ENCODE results near the gene ABTB2. TPM values are rescaled to one million over a fixed set of nuclear protein-coding genes. Genes with fewer than 3 reads are reported as not detected.

The ABTB2 gene
- total RNA-seq, 2 donors from 2014 or later = 8.6 to 8.7 TPM

DNA sequence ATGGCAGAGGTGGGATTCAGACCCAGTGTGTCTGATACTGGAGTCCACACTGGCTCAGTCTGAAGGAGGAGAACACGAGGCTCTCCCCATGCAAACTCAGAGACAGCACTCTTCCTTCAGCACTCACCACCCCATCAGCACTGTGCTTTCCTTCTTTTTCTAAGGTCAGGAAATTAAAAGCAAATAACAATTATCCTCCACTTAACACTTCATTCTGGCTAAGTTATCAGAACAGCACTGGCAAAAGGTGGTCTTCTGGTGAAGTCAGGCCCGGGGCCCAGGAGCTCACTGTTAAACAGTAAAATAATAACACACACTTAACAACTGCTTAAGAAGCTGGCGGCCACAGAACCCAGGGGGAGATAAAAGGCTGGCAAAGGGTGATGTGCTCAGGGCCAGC is 145.2 kb downstream of the ABTB2 start:
- intact Hi-C loops (cut with DNase I) = no loop called here
- no peak for DNase-seq (ENCODE audit: low spot score)

DNA sequence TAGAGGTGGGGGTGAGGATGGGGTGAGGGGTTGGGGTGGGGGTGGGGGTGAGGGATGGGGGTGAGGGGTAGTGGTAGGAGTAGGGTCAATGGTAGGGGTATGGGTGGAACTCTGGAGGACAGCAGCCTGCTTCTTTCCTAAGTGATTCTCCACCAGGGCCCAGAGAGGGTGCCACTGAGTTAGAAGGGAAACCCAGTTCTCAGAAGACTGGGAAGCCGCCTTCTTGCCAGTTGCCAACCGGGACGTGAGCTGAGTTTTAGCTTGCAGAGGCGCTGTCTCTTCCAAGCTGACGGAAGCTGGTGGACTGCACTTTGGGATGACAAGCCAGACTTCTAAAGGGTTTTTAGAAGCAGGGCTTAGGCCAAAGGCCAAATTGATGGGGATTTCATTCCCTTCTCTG is 148.0 kb downstream of the ABTB2 start:
- DNase-seq (ENCODE audit: low spot score) = peak; percentile 49
- intact Hi-C loops (cut with DNase I) = no loop called here

DNA sequence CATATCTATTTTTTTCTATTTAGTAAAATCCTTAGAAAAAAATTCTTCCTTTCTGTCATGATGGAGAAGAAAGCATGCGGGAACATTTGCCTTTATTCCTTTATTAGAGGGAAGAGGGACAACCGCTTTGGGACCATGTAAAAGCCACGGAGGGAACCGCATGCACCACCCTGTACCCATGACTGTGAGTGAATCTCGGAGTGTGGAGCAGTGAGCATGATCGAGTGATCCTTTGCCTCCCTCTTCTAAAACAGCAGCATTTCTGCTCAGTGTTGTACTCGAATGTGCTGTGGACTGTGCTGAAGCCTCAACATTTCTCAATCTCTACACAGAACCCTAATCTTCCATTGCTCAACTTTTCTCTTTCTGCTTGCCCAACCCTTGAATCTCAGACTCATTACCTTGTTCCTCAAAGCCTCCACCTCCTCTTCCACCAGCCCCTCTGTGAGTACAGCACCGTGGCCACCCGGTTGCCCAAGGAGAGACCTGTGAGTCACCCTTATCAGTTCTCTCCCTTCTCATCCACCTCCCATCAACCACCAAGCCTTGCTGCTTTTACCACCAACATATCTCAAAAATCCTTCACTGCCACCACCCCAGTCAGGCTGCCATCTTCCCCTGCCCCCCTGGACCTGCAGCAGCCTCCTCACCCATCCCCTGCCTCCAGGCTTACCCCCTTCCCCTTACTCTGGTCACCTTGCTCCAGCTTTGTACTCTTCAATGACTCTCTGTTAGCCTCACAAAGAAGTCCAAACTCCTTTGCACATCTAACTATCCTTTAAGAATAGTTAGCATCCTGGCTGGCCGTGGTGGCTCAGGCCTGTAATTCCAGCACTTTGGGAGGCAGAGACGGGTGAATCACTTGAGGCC is 149.3 kb downstream of the ABTB2 start:
- DNase-seq (ENCODE audit: low spot score) = peak; percentile 73
- intact Hi-C loops (cut with DNase I) = no loop called here

DNA sequence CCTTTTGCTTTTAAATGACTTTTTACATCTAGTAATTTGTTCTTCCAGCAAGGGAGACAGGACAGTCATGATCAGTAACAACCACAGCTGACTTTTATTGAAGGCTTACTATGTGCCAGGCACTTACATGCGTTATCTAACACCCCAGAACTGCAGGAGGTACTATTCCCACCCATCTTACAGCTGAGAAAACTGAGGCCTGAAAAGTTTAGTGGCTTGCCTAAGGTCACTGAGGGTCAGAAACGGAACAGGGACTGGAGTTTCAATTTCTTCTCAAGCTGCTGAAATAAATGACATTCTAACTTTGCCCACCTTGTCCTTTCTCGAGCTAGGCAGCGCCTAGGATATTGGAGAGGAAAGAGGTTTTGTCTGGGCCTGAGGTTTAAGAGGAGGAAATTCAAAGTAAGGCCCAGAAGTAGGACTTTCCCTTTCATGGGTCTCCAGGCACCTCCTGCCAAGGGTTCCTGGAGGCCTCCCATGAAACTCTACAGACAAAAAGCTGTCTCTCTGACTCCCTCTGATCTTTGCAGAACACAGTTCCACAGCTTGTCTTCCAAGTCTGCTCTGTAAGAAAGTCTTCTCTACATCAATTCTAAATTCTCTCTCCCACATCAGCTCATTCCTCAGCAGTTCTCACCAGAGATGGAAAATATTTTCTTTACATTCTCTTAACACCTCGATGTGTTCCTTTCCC is 150.2 kb downstream of the ABTB2 start:
- intact Hi-C loops (cut with DNase I) = no loop called here
- DNase-seq (ENCODE audit: low spot score) = peak; percentile 3

DNA sequence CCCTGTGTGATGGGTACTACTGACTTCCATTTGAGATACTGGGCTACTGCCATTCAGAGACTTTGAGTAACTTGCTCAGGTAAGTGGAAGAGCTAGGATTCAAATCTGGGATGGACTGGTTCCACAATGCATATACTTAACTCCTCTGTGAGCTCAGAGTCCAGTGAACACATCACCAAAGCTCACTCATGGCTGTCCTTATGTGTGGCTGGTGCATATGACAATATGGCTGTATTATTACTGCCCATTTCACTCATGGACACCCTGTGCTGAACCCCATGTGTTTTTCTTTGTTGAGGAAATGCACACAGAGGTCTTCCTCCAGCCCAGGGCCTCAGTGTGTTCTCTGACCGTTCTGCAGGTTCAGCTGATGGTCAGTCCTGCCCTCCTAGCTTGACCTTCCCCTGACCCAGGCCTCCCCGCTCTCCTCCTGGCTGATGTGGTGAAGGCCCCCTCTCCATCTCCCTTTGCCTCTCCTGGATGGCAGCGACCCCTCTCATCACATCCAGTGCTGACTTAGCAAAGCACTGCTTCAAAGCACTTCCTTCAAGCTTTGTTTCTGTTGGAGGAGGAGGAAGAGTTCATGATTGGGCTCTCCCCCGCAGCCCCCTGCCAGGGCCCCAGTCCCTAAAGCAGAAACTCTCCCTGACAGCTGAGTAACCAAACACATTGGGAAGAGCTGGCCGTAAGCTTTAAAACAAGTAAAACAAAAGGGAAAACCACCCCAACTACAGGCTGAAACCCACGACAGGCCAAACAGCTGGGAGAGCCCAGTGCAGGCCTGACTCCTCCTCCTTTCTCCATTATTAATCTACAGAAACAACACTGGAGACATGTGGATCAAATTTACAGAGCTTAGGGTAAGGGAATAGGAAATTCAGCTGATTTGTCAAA is 151.2 kb downstream of the ABTB2 start:
- intact Hi-C loops (cut with DNase I) = no loop called here
- DNase-seq (ENCODE audit: low spot score) = peak; percentile 9

DNA sequence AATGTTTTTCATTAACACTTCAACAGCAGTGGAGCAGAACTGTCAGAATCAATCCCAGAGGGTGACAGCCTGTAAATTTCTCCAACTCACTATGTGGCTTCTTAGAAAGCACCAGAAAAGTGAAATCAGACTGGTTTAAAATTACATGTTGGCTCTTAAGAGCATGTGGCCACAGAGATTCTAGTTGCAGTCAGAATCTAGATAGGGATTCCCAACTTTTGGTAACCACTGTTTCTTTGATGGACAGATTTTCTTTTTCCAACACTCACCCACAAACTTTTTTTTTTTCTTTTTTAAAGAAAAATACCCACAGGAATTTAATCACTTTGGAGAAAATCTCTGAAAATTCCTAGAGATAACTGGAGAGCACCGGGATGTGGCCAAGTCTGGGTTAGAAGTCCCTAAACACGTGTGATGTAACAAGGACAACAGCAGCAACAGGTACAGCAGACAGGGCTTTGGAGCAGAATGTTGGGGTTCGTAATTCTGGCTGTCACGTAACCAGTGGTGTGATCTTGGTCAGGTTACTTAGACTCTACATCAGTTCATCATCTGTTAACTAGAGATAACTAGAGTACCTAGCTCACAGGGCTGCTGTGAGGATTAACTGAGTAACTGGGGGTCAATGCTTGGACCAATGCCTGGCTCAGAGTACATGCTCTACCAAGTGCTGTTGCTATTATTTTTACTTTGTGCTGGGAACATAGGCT is 152.3 kb downstream of the ABTB2 start:
- peak; percentile 11 for DNase-seq (ENCODE audit: low spot score)
- intact Hi-C loops (cut with DNase I) = no loop called here

DNA sequence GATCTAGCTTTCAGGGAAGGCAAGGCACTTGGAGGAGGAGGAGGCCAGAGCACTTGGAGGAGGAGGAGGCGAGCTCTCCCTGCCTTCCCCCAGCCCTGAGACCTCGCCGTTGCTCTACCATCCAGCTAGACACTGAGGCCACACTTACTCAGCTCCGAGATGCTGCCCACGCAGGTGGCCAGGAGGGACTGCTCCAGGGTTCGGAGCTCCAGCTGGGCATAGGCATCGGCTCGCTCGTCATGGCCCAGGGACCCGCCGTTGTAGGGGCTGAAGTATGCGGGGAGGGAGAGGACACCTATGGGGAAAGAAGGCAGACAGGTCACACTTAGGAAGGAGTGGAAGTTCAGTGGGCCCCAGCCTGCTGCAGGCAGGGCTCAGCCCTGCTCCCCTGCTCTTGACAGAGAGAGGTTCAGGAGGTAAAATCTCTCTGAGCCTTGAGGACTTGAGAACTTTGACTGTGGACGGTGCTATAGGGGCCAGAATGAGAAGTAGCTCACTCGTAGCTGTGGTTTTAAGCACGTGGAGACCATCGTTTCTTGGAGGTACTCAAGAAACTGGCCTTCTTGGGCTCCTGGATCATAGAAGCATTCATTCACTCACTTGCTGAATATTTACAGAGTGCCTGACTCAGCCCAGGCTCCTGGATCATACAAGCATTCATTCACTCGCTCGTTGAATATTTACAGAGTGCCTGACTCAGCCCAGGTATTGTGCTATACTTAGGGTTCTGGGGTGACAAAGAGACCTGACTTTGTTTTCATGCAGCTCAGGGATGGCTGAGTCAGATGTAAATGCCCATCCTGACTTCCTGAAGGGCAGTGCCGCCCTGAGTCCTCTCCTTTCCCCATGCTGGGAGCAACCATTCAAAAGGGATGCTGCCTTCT is 153.2 kb downstream of the ABTB2 start:
- intact Hi-C loops (cut with DNase I) = no loop called here
- peak; percentile 48 for DNase-seq (ENCODE audit: low spot score)

DNA sequence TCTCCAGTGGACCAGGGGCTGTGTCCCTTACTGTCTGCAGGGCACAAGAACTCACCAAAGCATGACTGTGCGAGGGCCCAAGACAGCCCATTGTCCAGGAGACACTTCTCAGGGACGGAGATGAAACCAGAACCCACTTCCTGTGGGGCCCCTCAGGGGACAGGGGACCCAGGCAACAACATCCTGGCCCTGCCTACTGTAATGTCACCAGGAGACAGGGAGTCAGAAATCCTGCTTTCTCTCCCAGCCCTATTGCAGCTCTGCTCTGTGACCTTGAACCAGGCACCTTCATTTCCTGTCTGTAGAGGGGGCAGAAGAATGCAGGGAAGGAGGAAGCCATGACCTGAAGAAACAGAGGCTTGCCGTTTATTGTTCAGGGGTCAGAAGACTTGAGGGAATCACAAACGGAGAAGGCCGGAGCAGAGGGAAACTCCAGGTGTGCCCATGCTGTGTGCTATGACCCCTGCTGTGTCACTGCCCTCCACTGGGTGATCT is 154.4 kb downstream of the ABTB2 start:
- intact Hi-C loops (cut with DNase I) = no loop called here
- peak; percentile 51 for DNase-seq (ENCODE audit: low spot score)

DNA sequence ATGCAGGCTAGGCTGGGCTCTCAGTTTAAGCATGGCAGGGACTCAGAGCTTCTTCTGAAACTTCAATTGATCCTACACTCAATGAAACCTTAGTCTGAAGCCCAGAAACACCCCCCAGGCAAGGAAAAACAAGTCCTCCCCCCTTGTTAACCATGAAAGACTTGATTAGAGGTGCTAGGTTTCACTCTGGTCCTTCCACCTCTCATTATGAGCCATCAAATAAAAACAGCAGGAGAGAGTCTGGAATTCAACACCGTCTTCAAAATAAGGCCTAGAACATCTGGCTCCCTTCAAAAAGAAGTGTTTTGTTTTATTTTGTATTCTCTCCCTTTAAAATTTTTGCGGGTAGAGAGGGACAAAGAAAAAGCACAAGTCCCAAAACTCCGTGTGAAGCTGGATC is 156.7 kb downstream of the ABTB2 start:
- intact Hi-C loops (cut with DNase I) = no loop called here
- no peak for DNase-seq (ENCODE audit: low spot score)

DNA sequence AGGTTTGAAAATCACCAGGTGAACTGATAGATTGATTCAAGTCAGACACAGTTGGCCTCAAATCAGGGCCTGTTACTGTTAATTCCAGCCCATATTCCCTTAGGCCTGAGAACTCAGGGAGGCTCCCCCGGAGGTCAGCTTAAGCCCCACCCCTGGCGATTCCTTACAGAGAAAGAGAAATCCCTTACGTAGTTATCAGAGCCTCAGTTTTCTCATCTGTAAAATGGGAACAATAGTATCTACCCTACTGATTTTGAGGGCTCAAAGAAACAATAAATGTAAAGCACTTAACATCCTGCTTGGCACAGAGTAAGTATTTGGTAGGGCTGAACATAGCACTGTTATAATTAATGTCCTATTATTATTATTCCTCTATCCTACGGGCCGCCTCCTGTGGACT is 158.3 kb downstream of the ABTB2 start:
- intact Hi-C loops (cut with DNase I) = no loop called here
- no peak for DNase-seq (ENCODE audit: low spot score)

DNA sequence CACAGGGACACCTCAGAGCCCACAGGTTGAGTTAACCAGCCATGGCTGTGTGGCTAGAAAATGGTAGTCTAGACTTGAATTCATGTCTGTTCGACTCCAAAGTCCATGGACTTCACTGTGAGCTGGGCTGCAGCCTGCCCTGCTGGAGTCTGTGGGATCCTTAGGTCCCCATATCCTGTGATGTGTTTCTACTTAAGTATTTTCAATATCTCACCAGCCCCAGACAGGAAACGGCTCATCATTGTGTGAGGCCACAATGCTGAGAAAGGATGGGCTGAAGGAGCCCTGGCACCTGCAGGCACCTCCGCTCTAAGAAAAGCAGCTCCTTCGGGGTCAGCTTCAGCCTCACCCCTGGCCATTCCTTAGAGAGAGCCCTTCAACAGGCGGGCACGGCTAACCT is 159.3 kb downstream of the ABTB2 start:
- no peak for DNase-seq (ENCODE audit: low spot score)
- intact Hi-C loops (cut with DNase I) = no loop called here

DNA sequence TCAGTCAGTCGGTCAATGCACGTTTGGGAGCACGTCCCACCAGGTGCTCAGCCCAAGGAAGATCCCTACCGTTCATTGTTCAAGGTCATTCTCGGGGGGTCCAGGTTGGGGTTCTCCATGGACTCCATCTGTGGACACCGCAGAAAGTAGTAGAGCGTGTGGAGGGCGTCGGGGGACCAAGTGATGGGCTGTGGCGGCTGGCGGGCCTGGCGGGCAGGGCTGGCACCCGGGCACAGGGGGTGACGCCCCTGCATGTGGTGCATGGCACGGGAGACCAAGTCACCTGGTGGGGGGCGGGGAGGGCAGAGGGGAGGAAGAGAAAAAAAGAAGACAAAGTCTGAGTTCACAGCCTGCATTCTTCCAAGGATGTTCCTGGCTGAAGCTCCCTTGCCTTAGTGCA is 160.6 kb downstream of the ABTB2 start:
- DNase-seq (ENCODE audit: low spot score) = no peak
- intact Hi-C loops (cut with DNase I) = no loop called here

DNA sequence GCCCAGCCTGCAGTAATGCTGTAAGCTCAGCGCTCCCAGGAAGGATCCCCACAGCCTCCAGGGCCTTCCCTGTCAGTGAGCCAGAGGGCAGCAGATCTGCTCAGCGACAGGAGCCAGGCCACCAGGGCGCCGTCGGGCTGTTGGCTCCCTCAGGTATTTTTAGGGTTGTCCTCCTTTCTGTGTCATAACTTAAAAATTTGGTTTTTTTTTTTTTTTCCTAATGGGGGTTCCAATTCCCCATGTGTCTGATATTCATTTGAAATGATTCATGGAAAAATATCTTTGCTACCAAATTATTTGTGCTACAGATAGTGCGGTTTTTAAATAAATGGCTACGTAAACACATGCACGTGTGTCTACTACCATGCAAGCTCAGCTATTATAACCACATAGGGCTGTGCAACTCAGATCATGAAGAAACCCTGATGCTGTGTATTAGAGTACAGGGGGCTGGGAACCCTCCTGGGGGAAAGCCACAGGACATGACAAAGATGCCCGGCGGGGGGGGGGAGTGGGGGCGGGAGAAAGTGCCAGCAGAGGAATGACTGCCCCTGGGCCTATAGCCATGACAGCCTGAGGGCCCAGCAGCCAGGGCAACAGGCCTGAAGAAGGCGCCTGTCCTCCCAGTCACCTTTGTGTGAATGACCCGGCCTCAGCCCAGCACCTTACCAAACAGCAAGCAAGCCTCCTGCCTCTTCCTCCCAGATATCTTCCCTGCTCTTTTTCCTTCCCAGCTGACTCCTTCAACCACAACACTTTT is 163.1 kb downstream of the ABTB2 start:
- no peak for DNase-seq (ENCODE audit: low spot score)
- intact Hi-C loops (cut with DNase I) = loop anchor here (5.0 kb wide), 2 partner anchors 163 to 1958 kb away; partner anchors contain the start of gene ABTB2 (in 1 of the 2)

DNA sequence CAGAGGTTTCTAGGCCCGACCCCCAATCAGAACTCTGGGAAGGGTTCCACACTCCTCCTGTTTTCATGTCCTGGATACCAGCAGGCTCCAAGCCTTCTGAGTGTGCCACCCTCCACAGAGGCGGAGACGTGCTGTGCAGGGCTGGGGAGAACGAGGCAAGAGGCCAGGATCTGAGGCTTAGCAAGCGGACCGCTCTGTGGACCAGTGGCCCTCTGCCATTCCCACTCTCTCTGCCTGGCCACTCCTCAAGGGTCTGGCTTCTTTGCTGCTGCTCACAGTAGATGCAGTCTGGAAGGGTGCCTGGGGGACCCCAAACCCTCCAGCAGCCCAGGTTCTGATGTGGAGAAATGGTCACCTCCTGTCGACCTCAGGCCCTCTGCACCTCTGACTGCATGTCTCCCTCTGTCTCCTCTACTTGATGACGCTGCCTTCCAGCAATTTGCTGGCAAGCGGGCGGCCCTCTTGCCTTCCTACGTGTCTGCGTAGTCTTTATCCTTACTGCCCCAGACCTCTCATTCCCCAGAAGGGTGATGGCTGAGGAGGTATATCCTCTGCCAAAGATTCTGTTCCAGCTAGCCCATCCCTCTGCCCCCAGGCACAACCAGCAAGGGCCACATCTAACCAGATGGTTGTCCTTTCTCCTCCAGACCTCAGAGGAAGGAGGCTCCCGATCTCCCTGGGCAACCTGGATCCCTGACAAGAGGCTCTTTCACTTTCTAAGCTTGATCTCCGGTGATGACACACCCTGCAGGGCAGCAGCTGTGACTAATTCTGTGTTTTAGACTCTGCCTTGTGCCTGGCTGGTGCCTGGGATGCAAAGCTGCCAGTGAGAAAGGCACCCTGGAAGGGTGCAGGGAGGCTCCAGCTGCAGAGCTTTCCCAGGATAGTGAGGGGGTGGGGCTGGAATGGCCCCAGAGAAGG is 165.1 kb downstream of the ABTB2 start:
- peak; percentile 94 for DNase-seq (ENCODE audit: low spot score)
- intact Hi-C loops (cut with DNase I) = loop anchor here (5.0 kb wide), 2 partner anchors 165 to 1960 kb away; partner anchors contain the start of gene ABTB2 (in 1 of the 2)

DNA sequence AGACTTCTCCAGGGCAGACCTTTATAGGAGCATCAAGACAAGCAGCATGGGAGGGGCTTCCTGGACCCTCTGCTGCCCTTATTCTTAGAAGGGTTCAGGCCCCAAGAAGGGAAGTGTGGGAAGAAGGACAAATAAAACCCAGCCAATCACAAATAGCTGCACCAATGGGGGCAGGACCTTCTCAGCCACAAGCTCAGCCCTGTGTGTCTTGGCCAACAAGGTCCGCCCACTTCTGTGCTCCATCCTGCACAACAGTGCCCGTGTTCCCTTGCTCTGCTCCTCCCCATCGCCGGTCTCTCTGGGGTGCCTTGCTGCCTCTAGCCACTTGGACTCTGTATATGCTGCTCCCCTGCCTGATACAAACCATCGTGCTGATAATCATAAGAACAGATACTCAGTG is 166.2 kb downstream of the ABTB2 start:
- no peak for DNase-seq (ENCODE audit: low spot score)
- intact Hi-C loops (cut with DNase I) = loop anchor here (5.0 kb wide), 2 partner anchors 166 to 1961 kb away; partner anchors contain the start of gene ABTB2 (in 1 of the 2)

Data from posterior vena cava (tissue), 2 donors.